K562 (cell line): ENCODE measurements around the gene DDX5. TPM values are rescaled to one million over a fixed set of nuclear protein-coding genes. Genes with fewer than 3 reads are reported as not detected.

Source experiments
- GABPA ChIP-seq: fragments of 200-800 bp; sonication (Bioruptor generic); conservative IDR thresholded peaks from 2 replicates; pipeline ENCODE4 v1.6.1; 2016; ENCODE audit warnings: low read depth, missing genetic modification characterization, missing compliant biosample characterization
- MAFF ChIP-seq: IDR thresholded peaks from 2 replicates; pipeline ENCODE4 v1.6.1; 2012; ENCODE audit warnings: low read length, improper control_type of control experiment
- MIER1 ChIP-seq: fragments of 450-650 bp; IDR thresholded peaks from 2 replicates; pipeline ENCODE4 v1.6.1; 2016; ENCODE audit warnings: antibody characterized with exemption, mild to moderate bottlenecking, low read depth
- NFYB ChIP-seq: IDR thresholded peaks from 2 replicates; pipeline ENCODE4 v1.6.1; 2011; ENCODE audit warnings: mild to moderate bottlenecking, moderate library complexity; ENCODE audit not compliant: insufficient read length; ENCODE audit errors: extremely low read depth
- PHF8 ChIP-seq: fragments of 200-600 bp; sonication (generic); IDR thresholded peaks from 2 replicates; pipeline ENCODE4 v1.6.1; 2012; ENCODE audit warnings: mixed run types, mild to moderate bottlenecking, inconsistent platforms, low read length, moderate library complexity, borderline replicate concordance
- RREB1 ChIP-seq: fragments of 250-450 bp; sonication (Bioruptor Pico); IDR thresholded peaks from 2 replicates; pipeline ENCODE4 v1.4.0; 2020
- SIRT6 ChIP-seq: IDR thresholded peaks from one replicate; pipeline ENCODE4 v1.6.1; 2012; ENCODE audit warnings: low read depth, mild to moderate bottlenecking, control low read depth, inconsistent platforms, low read length, moderate library complexity
- SREBF1 ChIP-seq: fragments of 150-350 bp; IDR thresholded peaks from 2 replicates; pipeline ENCODE4 v1.6.1; 2014; ENCODE audit warnings: antibody characterized with exemption, low read depth, low read length, borderline replicate concordance
- SRSF3 ChIP-seq: fragments of 200-400 bp; formaldehyde crosslinking; IDR thresholded peaks from 2 replicates; pipeline ENCODE4 v1.6.1; 2016; ENCODE audit warnings: mild to moderate bottlenecking, low read length, moderate library complexity; ENCODE audit not compliant: insufficient read depth
- STAT5A ChIP-seq: IDR thresholded peaks from 2 replicates; pipeline ENCODE4 v1.6.1; 2012; ENCODE audit warnings: low read length, inconsistent platforms, borderline replicate concordance
- TAF7 ChIP-seq: fragments of 450-650 bp; IDR thresholded peaks from 2 replicates; pipeline ENCODE4 v1.6.1; 2016; ENCODE audit warnings: missing genetic modification characterization, missing compliant biosample characterization
- TBP ChIP-seq: optimal IDR thresholded peaks from 2 replicates; pipeline ENCODE3; 2011; ENCODE audit warnings: low read depth, low read length, improper control_type of control experiment
- THAP7 ChIP-seq: fragments of 250-450 bp; sonication (Bioruptor Pico); IDR thresholded peaks from 2 replicates; pipeline ENCODE4 v1.5.0; 2021
- VEZF1 ChIP-seq: fragments of 200-800 bp; sonication (Bioruptor generic); IDR thresholded peaks from 2 replicates; pipeline ENCODE4 v1.6.1; 2017; ENCODE audit warnings: missing genetic modification characterization, missing compliant biosample characterization
- ZBTB9 ChIP-seq: fragments of 450-650 bp; formaldehyde crosslinking; IDR thresholded peaks from 2 replicates; pipeline ENCODE4 v1.4.0; 2020; ENCODE audit warnings: mild to moderate bottlenecking, moderate library complexity
- ZNF23 ChIP-seq: fragments of 250-450 bp; sonication (Bioruptor Pico); IDR thresholded peaks from 2 replicates; pipeline ENCODE4 v1.4.0; 2020; ENCODE audit warnings: mild to moderate bottlenecking
- ZNF347 ChIP-seq: fragments of 450-650 bp; formaldehyde crosslinking; IDR thresholded peaks from 2 replicates; pipeline ENCODE4 v1.4.0; 2020; ENCODE audit warnings: low read depth, mild to moderate bottlenecking, moderate library complexity
- polyA plus RNA-seq, 8 experiments: library from polyadenylated mRNA; depleted of rRNA in 4 of 8; stranded (reverse) in 5 of 8; unstranded in 3 of 8; fragments of >200 nt; fragmentation: Nextera tagmentation in 2 of 8; fragmentation: Illumina TruSeq in 1 of 8; extraction: Ambion mirVana in 2 of 8; extraction: Trizol in 1 of 8; gene quantifications; 2 replicates each; pipeline versions ENCODE4 v1.2.1 to v1.2.3, GENCODE V29; 2011 to 2014; ENCODE audit warnings: inconsistent platforms in 1 of 8, missing spikeins in 1 of 8
- total RNA-seq, 7 experiments: library from RNA; depleted of rRNA in 6 of 7; stranded (reverse); fragments of >200 nt in 6 of 7; fragmentation: Illumina TruSeq in 2 of 7; extraction: Trizol in 2 of 7; gene quantifications; 2 replicates each; pipeline versions ENCODE4 v1.2.1 to v1.2.3, GENCODE V29; 2011 to 2021; ENCODE audit warnings: low replicate concordance in 1 of 7

DDX5 gene
- total and polyA plus RNA-seq, 9 of the 15 experiments (the other 6 are each of a cell fraction or from before 2014, with no cell fraction given) = 306 to 1,639 (median 604) TPM

- TF ChIP-seq SREBF1 (no peak), ZNF23 (CRISPR knock-in tag) (no peak), SRSF3 (0 out of 2 replicates have a peak, but pooled peaks have one; percentile 87), GABPA (peak; percentile 94), NFYB (peak; percentile 11), VEZF1 (CRISPR knock-in tag) (peak; percentile 82), PHF8 (peak; percentile 77), TAF7 (tag) (peak; percentile 71), TBP (no peak), MIER1 (no peak), ZBTB9 (CRISPR knock-in tag) (no peak), THAP7 (CRISPR knock-in tag) (no peak), STAT5A (no peak), RREB1 (peak; percentile 58), ZNF347 (no peak), MAFF (no peak), SIRT6 (no peak)
These were observed 705 bp upstream of the DDX5 start, which contains the start of gene CEP95 (continued) for GRCh38 chr17:64506576-64507412.
